Transverse colon (tissue), 4 donors: Measurements from ENCODE around the gene COQ5.

Experiments
- EP300 ChIP-seq: sonication (generic); formaldehyde crosslinking; IDR thresholded peaks from one replicate; pipeline ENCODE4 v1.6.1; 2017; ENCODE audit warnings: antibody characterized with exemption, low read depth
- POLR2A ChIP-seq: fragments of 450-650 bp; IDR thresholded peaks from one replicate; pipeline ENCODE4 v1.6.1; 2016; ENCODE audit warnings: antibody characterized with exemption, mild to moderate bottlenecking, moderate library complexity
- POLR2AphosphoS5 ChIP-seq, 3 donors: sonication (generic); formaldehyde crosslinking; IDR thresholded peaks; one replicate each; pipeline ENCODE4 v1.6.1; 2016; ENCODE audit warnings: antibody characterized with exemption in 3 of 3
- TF ChIP-seq, protein P1 (sequence below), 5 experiments: fragments of 200-600 bp in 3 of 5; fragments of 450-650 bp in 2 of 5; sonication (generic) in 3 of 5; IDR thresholded peaks; 1 replicate in 2 of 5; 2 replicates in 3 of 5; pipeline ENCODE4 v1.5.1; 2016 to 2017; ENCODE audit warnings: antibody characterized with exemption in 5 of 5, inconsistent platforms in 3 of 5, mild to moderate bottlenecking in 2 of 5, moderate library complexity in 1 of 5

GRCh38 chr12:120514002-120514401, 15.0 kb downstream of the COQ5 start:
- no peak for TF ChIP-seq EP300
- TF ChIP-seq, protein P1, sequence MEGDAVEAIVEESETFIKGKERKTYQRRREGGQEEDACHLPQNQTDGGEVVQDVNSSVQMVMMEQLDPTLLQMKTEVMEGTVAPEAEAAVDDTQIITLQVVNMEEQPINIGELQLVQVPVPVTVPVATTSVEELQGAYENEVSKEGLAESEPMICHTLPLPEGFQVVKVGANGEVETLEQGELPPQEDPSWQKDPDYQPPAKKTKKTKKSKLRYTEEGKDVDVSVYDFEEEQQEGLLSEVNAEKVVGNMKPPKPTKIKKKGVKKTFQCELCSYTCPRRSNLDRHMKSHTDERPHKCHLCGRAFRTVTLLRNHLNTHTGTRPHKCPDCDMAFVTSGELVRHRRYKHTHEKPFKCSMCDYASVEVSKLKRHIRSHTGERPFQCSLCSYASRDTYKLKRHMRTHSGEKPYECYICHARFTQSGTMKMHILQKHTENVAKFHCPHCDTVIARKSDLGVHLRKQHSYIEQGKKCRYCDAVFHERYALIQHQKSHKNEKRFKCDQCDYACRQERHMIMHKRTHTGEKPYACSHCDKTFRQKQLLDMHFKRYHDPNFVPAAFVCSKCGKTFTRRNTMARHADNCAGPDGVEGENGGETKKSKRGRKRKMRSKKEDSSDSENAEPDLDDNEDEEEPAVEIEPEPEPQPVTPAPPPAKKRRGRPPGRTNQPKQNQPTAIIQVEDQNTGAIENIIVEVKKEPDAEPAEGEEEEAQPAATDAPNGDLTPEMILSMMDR (IDR thresholded peaks at IDR 0.05) = no peak
- no peak for TF ChIP-seq POLR2AphosphoS5 (IDR thresholded peaks at IDR 0.05)
- no peak for TF ChIP-seq POLR2A
